Measurements from ENCODE around the gene CARMIL3.

The CARMIL3 gene

DNA sequence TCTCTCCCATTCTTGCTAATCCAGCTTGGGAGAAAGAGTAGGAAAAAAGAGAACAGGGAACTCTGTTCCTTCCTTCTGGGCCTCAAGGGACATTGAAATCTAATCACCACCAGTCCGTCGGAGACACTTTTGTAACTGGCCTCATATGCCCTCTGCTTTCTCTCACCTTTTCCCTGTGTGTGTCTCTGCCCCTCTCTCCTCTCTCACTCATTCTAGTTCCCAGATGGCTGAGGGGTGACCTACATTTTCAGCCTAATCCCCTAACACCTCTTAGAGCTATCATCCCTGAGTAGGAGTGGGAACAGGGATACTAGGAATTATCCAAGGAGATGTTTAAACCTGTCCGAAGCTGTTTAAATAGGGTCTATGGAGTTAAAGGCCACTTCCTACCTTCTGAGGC is 33.4 kb downstream of the CARMIL3 start:
- H3K27ac ChIP-seq = no peak overlapping the region
- CTCF ChIA-PET = interaction anchor here (0.6 kb wide), 2 partner anchors 74 to 1838 kb away, joined by 3 to 4 read pairs; no protein-coding TSS in a partner anchor
- DNase-seq (ENCODE audit: low spot score) = no peak
- POLR2A ChIA-PET (ENCODE audit: low non-redundant PET) = no interaction called here
- TF ChIP-seq, protein P1, sequence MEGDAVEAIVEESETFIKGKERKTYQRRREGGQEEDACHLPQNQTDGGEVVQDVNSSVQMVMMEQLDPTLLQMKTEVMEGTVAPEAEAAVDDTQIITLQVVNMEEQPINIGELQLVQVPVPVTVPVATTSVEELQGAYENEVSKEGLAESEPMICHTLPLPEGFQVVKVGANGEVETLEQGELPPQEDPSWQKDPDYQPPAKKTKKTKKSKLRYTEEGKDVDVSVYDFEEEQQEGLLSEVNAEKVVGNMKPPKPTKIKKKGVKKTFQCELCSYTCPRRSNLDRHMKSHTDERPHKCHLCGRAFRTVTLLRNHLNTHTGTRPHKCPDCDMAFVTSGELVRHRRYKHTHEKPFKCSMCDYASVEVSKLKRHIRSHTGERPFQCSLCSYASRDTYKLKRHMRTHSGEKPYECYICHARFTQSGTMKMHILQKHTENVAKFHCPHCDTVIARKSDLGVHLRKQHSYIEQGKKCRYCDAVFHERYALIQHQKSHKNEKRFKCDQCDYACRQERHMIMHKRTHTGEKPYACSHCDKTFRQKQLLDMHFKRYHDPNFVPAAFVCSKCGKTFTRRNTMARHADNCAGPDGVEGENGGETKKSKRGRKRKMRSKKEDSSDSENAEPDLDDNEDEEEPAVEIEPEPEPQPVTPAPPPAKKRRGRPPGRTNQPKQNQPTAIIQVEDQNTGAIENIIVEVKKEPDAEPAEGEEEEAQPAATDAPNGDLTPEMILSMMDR (conservative IDR thresholded peaks at IDR 0.05; ENCODE audit: low read depth) = no peak

DNA sequence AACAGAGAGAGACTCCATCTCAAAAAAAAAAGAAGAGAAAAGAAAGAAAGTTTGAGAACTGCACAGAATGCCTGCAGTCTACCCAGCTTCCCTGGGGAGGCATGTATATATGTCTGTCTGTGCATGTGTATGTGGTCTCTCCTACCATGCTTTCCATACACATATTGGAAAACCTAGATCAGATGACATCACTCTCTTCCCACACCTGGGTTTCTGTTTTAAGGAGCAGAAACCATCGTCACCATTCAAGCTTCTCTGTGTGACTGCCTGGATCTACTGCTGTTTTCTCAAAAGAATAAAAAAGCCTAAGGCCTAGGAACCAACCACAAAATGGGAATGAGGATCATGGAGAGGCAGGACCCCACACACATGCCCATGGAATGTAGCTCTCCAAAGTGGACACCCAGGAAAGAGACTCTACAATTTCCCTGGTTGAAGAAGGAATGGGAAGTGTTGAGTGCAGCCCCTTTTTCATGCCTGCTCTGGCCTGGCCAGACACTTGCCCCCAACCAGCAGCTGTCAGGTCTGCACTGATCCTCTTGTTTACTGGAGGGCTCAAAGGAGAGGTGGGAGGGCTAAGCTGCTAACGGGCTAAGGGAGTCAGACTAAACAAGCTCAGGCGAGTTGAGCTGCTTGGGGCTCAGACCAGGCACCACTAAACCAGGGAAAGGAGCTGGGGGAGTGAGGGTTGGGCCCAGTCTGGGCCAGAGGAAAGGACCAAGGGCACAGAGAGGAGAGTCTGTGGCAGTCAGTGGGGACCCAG is 34.6 kb downstream of the CARMIL3 start:
- TF ChIP-seq, protein P1 (conservative IDR thresholded peaks at IDR 0.05; ENCODE audit: low read depth) = no peak
- H3K27ac ChIP-seq = no peak overlapping the region
- no peak for DNase-seq (ENCODE audit: low spot score)
- POLR2A ChIA-PET (ENCODE audit: low non-redundant PET) = no interaction called here
- CTCF ChIA-PET = interaction anchor here (0.7 kb wide), 2 partner anchors 12 to 498 kb away, joined by 3 to 4 read pairs; no protein-coding TSS in a partner anchor

DNA sequence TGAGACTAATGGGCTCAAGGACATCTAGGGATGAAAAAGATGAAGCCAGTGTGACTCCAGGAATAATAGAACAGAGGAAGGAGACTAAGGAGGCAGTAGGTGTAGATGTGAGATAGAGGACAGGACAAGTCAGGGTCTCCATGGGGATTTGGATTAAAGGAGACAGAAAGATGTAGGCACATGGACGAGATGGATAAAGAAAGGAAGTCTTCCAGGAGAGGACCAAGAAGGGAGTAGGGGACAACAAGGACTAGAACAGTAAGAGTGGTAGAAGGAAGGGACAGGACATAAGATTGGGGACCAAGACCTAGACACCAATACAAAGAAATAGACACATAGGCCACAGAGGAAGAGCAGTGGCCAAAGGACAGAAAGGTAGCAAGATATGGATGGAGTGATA is 35.2 kb downstream of the CARMIL3 start:
- ChIA-PET POLR2A (ENCODE audit: low non-redundant PET) (no interaction called here), CTCF (no interaction called here)
- TF ChIP-seq, protein P1 (conservative IDR thresholded peaks at IDR 0.05; ENCODE audit: low read depth) = no peak
- no peak for DNase-seq (ENCODE audit: low spot score)
- no peak overlapping the region for H3K27ac ChIP-seq

DNA sequence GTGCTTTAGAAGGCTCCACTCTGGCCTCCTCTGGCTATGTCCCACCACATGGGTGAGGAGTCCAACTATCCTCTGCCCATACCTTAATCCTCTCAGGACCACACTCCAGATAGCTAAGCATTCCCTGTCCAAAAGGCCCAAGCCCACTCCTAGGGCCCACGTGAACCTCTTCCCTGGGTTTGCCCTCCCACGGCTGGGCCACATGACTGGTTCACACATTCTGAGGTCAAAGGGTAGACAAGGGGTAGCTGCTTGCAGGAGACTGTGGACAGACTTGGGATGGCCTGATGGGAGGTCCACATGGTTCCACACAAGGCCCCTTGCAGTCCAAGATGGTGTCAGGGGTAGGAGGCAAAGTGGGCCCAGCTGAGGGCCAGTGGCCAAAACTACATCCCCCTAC is 36.3 kb downstream of the CARMIL3 start:
- H3K27ac ChIP-seq = no peak overlapping the region
- POLR2A ChIA-PET (ENCODE audit: low non-redundant PET) = no interaction called here
- CTCF ChIA-PET = interaction anchor here (0.8 kb wide), 1 partner anchor 20 kb away, joined by 3 read pairs; no protein-coding TSS in a partner anchor
- no peak for DNase-seq (ENCODE audit: low spot score)
- TF ChIP-seq, protein P1 (conservative IDR thresholded peaks at IDR 0.05; ENCODE audit: low read depth) = no peak

DNA sequence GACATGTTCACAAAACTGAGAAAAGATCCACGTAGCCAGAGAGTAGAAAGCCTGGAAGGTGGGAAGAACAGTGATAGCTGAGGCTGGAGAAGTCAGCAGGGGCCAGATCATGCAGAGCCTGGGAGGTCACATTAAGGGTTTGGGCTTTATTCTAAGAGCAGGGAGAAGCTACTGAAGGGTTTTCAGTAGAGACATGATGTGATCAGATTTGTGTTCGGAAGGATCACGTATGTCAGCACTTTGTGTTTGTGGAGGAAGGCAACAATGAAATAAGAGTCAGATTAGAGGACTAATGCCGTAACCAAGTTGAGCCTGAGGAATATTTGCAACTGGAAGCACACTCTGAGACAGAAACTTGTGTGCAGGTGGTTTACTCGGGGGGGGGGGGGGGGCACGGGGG is 38.1 kb downstream of the CARMIL3 start:
- no peak overlapping the region for H3K27ac ChIP-seq
- DNase-seq (ENCODE audit: low spot score) = no peak
- CTCF ChIA-PET = interaction anchor here (0.6 to 6.1 kb wide), 11 partner anchors 10 to 838 kb away, joined by 3 to 51 read pairs (median 3); no protein-coding TSS in a partner anchor
- TF ChIP-seq, protein P1 (conservative IDR thresholded peaks at IDR 0.05; ENCODE audit: low read depth) = no peak
- POLR2A ChIA-PET (ENCODE audit: low non-redundant PET) = no interaction called here

DNA sequence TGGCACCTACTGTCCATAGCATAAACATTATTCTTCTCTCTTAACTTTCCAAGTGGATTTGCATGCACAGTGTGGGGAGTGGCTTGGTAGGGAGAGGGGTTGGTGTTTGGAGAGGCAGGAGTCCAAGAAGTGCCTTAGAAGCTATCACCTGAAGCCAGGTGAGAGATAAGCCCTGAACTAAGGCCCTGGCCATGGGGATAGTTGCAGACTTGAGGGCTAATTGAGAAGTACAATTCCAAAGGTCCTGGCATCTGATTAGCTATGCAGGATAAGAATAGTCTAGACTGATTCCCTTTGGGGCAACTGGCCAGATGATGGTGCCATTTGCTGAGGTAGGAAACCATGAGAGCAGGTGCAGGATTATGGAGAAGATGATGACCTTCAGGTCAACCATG is 40.3 kb downstream of the CARMIL3 start:
- H3K27ac ChIP-seq = peak overlapping the region; percentile 88; the same call in 1 of the 2 replicates
- DNase-seq (ENCODE audit: low spot score) = no peak
- ChIA-PET CTCF (interaction anchor here (0.7 to 6.1 kb wide), 2 partner anchors 34 to 337 kb away, joined by 5 to 51 read pairs; no protein-coding TSS in a partner anchor), POLR2A (ENCODE audit: low non-redundant PET) (interaction anchor here (0.7 kb wide), 1 partner anchor 182 kb away, joined by 4 read pairs; no protein-coding TSS in a partner anchor)
- TF ChIP-seq, protein P1 (conservative IDR thresholded peaks at IDR 0.05; ENCODE audit: low read depth) = no peak

All from RWPE1 (cell line).